ENCODE data around the gene CCDC69. TPM values are rescaled to one million over a fixed set of nuclear protein-coding genes. Genes with fewer than 3 reads are reported as not detected.

CCDC69 gene
- total RNA-seq, 1 experiment from 2014 or later, result 2.8 TPM

DNA sequence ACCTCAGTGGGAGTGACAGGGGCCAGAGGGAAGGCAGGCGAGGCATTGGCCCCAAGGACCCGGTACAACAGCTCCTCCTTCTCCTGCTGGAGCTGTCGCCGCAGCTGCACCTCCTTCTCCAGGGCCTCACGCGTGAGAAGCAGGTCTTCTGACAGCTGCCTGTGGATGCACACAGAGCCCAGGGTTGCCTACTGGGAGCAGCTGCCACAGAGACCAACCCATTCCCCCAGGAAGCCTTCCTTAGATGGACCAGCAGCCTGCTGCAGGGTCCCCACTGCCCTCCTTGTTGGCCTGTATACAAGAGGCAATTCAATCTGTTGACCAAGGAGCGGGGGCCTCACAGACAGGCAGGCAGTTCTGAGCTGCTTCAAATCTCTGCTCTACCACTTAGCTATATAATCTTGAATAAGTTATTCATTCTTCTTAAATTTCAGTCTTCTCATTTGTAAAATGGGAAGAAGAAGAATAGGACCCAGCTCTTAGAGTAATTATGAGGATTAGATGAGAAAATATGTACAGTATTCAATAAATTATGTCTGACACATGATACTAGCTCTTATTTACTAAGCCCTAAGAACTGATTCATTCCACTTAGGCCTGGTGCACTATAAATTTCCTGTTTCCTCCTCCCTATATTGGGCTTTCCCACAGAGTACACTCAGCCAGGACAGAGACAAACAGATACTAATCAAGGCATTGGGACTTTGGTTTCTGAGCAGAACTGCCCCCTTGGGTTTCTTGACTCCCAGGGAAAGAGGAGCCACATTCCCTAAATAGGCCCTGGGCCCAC, 40.2 kb downstream of the CCDC69 start:
- CTCF ChIA-PET, result interaction anchor here (0.5 to 3.3 kb wide), 13 partner anchors 11 to 555 kb away, joined by 3 to 23 read pairs (median 4); no protein-coding TSS in a partner anchor
- TF ChIP-seq CTCF (IDR thresholded peaks at IDR 0.05; ENCODE audit: unreplicated experiment), result no peak
- no peaks in the 10 kb centered on the region for H3K4me1 Mint-ChIP-seq (ENCODE audit: insufficient read depth, unreplicated experiment)

GRCh38 chr5:151182976-151183375, 40.9 kb downstream of the CCDC69 start:
- Mint-ChIP-seq H3K4me3 (ENCODE audit: unreplicated experiment) (no peak overlapping the region), H3K4me1 (ENCODE audit: insufficient read depth, unreplicated experiment) (no peaks in the 10 kb centered on the region), H3K36me3 (ENCODE audit: insufficient read depth, unreplicated experiment) (peaks cover 6% of the 10 kb centered on the region), H3K27ac (ENCODE audit: low read depth, unreplicated experiment) (no peak overlapping the region), H3K9me3 (ENCODE audit: unreplicated experiment) (peaks cover 3% of the 10 kb centered on the region), H3K27me3 (ENCODE audit: insufficient read depth, unreplicated experiment) (no peaks in the 10 kb centered on the region)
- ChIA-PET CTCF (interaction anchor here (0.6 to 3.3 kb wide), 8 partner anchors 10 to 181 kb away, joined by 3 to 23 read pairs (median 4); no protein-coding TSS in a partner anchor), POLR2A (no interaction called here)
- no TSS peak for BruUV-seq (replicated peaks)
- TF ChIP-seq CTCF (IDR thresholded peaks at IDR 0.05; ENCODE audit: unreplicated experiment), result no peak
- intact Hi-C loops (cut with micrococcal nuclease), result no loop called here
- no peak for DNase-seq (ENCODE audit: unreplicated experiment)

More for the DNA sequence above, 40.2 kb downstream of the CCDC69 start:
- intact Hi-C loops (cut with micrococcal nuclease), result no loop called here
- Mint-ChIP-seq H3K9me3 (ENCODE audit: unreplicated experiment) (peaks cover under 1% of the 10 kb centered on the region), H3K4me3 (ENCODE audit: unreplicated experiment) (no peak overlapping the region), H3K27ac (ENCODE audit: low read depth, unreplicated experiment) (no peak overlapping the region), H3K27me3 (ENCODE audit: insufficient read depth, unreplicated experiment) (no peaks in the 10 kb centered on the region), H3K36me3 (ENCODE audit: insufficient read depth, unreplicated experiment) (peaks cover 6% of the 10 kb centered on the region)
- no peak for DNase-seq (ENCODE audit: unreplicated experiment)
- POLR2A ChIA-PET, result interaction anchor here (1.3 kb wide), 1 partner anchor 19 kb away, joined by 4 read pairs; no protein-coding TSS in a partner anchor
- BruUV-seq (replicated peaks), result no TSS peak

GRCh38 chr5:151182524-151182900, 41.4 kb downstream of the CCDC69 start:
- Mint-ChIP-seq H3K27ac (ENCODE audit: low read depth, unreplicated experiment) (no peak overlapping the region), H3K4me3 (ENCODE audit: unreplicated experiment) (no peak overlapping the region), H3K27me3 (ENCODE audit: insufficient read depth, unreplicated experiment) (no peaks in the 10 kb centered on the region), H3K9me3 (ENCODE audit: unreplicated experiment) (peaks cover 7% of the 10 kb centered on the region), H3K36me3 (ENCODE audit: insufficient read depth, unreplicated experiment) (peaks cover 6% of the 10 kb centered on the region), H3K4me1 (ENCODE audit: insufficient read depth, unreplicated experiment) (no peaks in the 10 kb centered on the region)
- ChIA-PET CTCF (interaction anchor here (0.6 to 3.3 kb wide), 8 partner anchors 11 to 628 kb away, joined by 3 to 23 read pairs (median 6); no protein-coding TSS in a partner anchor), POLR2A (no interaction called here)
- no TSS peak for BruUV-seq (replicated peaks)
- DNase-seq (ENCODE audit: unreplicated experiment), result no peak
- intact Hi-C loops (cut with micrococcal nuclease), result no loop called here
- TF ChIP-seq CTCF (IDR thresholded peaks at IDR 0.05; ENCODE audit: unreplicated experiment), result no peak

DNA sequence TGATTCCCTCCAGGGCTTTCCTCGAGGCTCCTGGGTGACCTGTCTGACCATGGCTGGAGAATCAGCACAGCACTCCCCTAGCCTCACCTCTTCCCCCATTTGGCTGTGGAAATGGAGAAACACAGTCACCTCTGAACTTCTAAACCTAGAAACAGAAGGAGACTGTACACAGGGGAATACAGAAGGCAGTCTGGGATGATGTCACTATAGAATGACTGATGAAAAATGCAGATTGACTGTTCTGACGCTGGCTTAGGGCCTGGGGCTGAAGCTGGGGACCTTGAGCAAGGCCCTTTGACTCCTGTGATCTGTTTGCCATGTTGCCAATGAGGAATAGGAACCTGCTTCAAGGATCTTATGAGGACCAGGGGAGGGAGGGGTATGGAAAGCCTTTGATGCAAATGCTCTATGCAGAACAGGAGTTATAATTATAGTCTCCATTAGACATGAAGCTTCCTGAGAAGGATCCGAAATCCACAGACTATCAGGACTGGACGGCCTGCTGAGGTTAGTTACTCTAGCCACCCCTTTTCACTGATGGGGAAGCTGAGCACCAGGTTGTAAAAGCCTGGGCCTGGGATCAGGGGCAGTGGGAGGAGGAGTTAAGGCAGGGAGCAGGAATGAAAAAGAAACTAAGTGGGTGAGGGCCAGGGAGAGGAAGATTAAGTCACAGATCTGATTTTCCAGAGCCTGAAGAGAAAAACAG, 41.9 kb downstream of the CCDC69 start:
- Mint-ChIP-seq H3K4me1 (ENCODE audit: insufficient read depth, unreplicated experiment) (no peaks in the 10 kb centered on the region), H3K27ac (ENCODE audit: low read depth, unreplicated experiment) (no peak overlapping the region), H3K4me3 (ENCODE audit: unreplicated experiment) (no peak overlapping the region), H3K27me3 (ENCODE audit: insufficient read depth, unreplicated experiment) (no peaks in the 10 kb centered on the region), H3K36me3 (ENCODE audit: insufficient read depth, unreplicated experiment) (peaks cover 6% of the 10 kb centered on the region), H3K9me3 (ENCODE audit: unreplicated experiment) (peaks cover 7% of the 10 kb centered on the region)
- no peak for DNase-seq (ENCODE audit: unreplicated experiment)
- POLR2A ChIA-PET, result no interaction called here
- intact Hi-C loops (cut with micrococcal nuclease), result no loop called here
- no peak for TF ChIP-seq CTCF (IDR thresholded peaks at IDR 0.05; ENCODE audit: unreplicated experiment)
- CTCF ChIA-PET, result interaction anchor here (0.6 to 3.3 kb wide), 10 partner anchors 12 to 628 kb away, joined by 3 to 23 read pairs (median 5); no protein-coding TSS in a partner anchor
- no TSS peak for BruUV-seq (replicated peaks)
